Measurements from ENCODE around the gene TIMM9. TPM values are rescaled to one million over a fixed set of nuclear protein-coding genes. Genes with fewer than 3 reads are reported as not detected.

TIMM9 gene
- total and polyA plus RNA-seq, 4 donors = 18.7 to 50.7 (median 27.1) TPM

DNA sequence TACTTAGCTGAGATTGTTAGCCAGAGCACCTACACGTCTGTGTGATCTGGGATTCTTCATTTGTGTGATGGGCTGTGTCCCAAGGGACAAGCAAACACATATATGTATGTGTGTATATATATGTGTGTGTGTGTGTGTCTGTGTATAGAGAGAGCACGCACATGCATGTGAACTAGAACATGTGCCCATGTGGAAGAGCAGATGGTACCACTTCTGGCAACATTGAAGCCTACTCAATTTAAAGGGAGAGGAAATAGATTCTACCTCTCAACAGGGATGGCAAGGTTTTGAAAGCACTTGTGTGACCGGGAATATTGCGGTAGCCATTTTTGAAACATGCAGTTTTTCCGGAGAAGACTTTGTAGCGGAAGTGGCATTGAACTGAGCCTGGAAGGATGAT lies 30.2 kb downstream of the TIMM9 start:
- Histone ChIP-seq H3K27me3 (ENCODE audit: control insufficient read depth in 3 of 3, insufficient read depth in 3 of 3, low read length in 2 of 3) (no peaks in the 10 kb centered on the region), H3K4me3 (no peak overlapping the region), H3K4me1 (ENCODE audit: control insufficient read depth in 5 of 5, insufficient read depth in 5 of 5, low read length in 5 of 5) (peaks cover 0 to 8% (median 3%) of the 10 kb centered on the region in 5 donors), H3K36me3 (ENCODE audit: control insufficient read depth in 4 of 4, insufficient read depth in 4 of 4, low read length in 4 of 4) (no peaks in the 10 kb centered on the region), H3K9me3 (ENCODE audit: control insufficient read depth in 4 of 4, insufficient read depth in 3 of 4, low read length in 3 of 4) (no peaks in the 10 kb centered on the region), H3K27ac (ENCODE audit: low read depth in 1 of 2, low read length in 1 of 2) (no peak overlapping the region), H3K9ac (ENCODE audit: insufficient read depth in 1 of 2, low read length in 2 of 2) (no peak overlapping the region)
- TF ChIP-seq, protein P1, sequence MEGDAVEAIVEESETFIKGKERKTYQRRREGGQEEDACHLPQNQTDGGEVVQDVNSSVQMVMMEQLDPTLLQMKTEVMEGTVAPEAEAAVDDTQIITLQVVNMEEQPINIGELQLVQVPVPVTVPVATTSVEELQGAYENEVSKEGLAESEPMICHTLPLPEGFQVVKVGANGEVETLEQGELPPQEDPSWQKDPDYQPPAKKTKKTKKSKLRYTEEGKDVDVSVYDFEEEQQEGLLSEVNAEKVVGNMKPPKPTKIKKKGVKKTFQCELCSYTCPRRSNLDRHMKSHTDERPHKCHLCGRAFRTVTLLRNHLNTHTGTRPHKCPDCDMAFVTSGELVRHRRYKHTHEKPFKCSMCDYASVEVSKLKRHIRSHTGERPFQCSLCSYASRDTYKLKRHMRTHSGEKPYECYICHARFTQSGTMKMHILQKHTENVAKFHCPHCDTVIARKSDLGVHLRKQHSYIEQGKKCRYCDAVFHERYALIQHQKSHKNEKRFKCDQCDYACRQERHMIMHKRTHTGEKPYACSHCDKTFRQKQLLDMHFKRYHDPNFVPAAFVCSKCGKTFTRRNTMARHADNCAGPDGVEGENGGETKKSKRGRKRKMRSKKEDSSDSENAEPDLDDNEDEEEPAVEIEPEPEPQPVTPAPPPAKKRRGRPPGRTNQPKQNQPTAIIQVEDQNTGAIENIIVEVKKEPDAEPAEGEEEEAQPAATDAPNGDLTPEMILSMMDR (IDR thresholded peaks at IDR 0.05; ENCODE audit: control extremely low read depth, extremely low read depth) = no peak
- DNase-seq (no peak), ATAC-seq (ENCODE audit: insufficient read depth, low FRiP score) (no peak)
- 96% methylated on average over 6 of the region's 6 CpGs for WGBS, 2 donors

DNA sequence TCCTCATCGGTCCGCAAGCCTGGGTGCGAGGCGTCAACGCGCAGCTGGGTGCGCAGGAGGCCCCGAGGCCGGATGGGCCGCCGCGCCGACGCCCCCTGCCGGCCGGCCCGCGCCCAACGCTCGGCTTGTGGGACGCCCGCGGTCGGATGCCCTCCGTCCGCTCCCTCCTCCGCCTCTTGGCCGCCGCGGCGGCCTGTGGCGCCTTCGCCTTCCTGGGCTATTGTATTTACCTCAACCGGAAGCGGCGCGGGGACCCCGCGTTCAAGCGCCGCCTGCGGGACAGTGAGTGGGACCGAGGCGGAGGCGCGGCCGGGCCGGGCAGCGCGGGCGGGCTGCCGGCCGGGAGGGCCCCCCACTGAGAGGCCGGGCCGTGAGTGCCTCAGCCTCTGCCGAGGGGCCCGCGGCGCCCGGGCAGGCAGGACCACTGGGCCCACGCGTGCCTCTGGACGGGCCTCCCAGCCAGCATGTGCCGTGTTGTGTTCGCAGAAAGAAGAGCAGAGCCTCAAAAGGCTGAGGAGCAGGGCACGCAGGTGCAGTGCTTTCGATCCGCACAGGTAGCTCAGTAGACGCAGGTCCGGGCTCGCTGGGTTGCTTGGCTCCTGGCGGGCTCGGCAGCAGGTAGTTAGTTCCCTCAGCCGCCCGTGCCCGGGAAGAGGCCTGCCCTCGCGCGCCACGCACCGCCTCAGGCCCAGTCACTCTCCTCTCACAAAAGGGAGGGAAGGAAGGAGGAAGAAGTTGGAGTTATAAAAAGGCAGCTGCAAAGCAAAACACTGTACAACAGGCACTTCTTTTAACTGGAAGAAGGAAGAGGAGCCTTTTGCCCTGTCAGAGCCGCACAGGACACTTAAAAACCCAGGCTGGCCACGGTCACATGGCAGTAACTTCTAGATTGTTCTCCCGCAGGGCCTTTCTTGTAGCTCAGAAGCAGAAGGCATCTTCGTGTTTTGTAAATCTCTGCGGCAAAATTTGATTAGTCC lies 31.2 kb downstream of the TIMM9 start, which contains the start of gene TOMM20L:
TOMM20L (plus strand) TSS at position 119 of the 977 bp plus-strand sequence; CDS start at position 147, 28 bp downstream.
- DNase-seq (peak; percentile 81 to 85 (median 83)), ATAC-seq (ENCODE audit: insufficient read depth, low FRiP score) (peak; percentile 93)
- Histone ChIP-seq H3K9me3 (ENCODE audit: control insufficient read depth in 4 of 4, insufficient read depth in 3 of 4, low read length in 3 of 4) (no peaks in the 10 kb centered on the region), H3K36me3 (ENCODE audit: control insufficient read depth in 4 of 4, insufficient read depth in 4 of 4, low read length in 4 of 4) (no peaks in the 10 kb centered on the region), H3K27me3 (ENCODE audit: control insufficient read depth in 3 of 3, insufficient read depth in 3 of 3, low read length in 2 of 3) (no peaks in the 10 kb centered on the region), H3K9ac (ENCODE audit: insufficient read depth in 1 of 2, low read length in 2 of 2) (peak within 1 kb of the TSS; percentile 12 to 79), H3K4me3 (peak within 1 kb of the TSS; percentile 39), H3K27ac (ENCODE audit: low read depth in 1 of 2, low read length in 1 of 2) (peak within 1 kb of the TSS; percentile 66 to 76), H3K4me1 (ENCODE audit: control insufficient read depth in 5 of 5, insufficient read depth in 5 of 5, low read length in 5 of 5) (peaks cover 0 to 8% (median 3%) of the 10 kb centered on the region in 5 donors)
- TF ChIP-seq, protein P1 (IDR thresholded peaks at IDR 0.05; ENCODE audit: control extremely low read depth, extremely low read depth) = peak; percentile 65
- 9% methylated on average over 68 to 86 of the region's 86 CpGs for WGBS, 2 donors

DNA sequence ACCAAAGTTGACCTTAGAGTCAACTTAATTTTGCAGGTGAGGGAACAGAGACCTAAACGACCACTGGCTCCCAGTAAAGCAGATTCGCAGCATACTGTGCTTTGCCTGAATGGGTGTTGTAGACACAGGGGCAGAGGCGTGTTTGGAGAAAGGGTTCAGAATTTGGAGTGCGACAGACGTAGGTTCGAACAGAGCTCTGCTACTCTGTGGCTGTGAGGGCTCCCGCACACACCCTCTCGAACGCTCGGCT lies 31.8 kb downstream of the TIMM9 start:
- TF ChIP-seq, protein P1 (IDR thresholded peaks at IDR 0.05; ENCODE audit: control extremely low read depth, extremely low read depth) = no peak
- Histone ChIP-seq H3K9me3 (ENCODE audit: control insufficient read depth in 4 of 4, insufficient read depth in 3 of 4, low read length in 3 of 4) (no peaks in the 10 kb centered on the region), H3K4me3 (peak overlapping the region; percentile 25), H3K9ac (ENCODE audit: insufficient read depth in 1 of 2, low read length in 2 of 2) (peak overlapping the region; percentile 12 to 79), H3K4me1 (ENCODE audit: control insufficient read depth in 5 of 5, insufficient read depth in 5 of 5, low read length in 5 of 5) (peaks cover 0 to 8% (median 3%) of the 10 kb centered on the region in 5 donors), H3K36me3 (ENCODE audit: control insufficient read depth in 4 of 4, insufficient read depth in 4 of 4, low read length in 4 of 4) (no peaks in the 10 kb centered on the region), H3K27me3 (ENCODE audit: control insufficient read depth in 3 of 3, insufficient read depth in 3 of 3, low read length in 2 of 3) (no peaks in the 10 kb centered on the region), H3K27ac (ENCODE audit: low read depth in 1 of 2, low read length in 1 of 2) (peak overlapping the region in 1 of 2 donors; percentile 68)
- DNase-seq (no peak), ATAC-seq (ENCODE audit: insufficient read depth, low FRiP score) (no peak)
- 15 to 17% methylated on average over 10 of the region's 10 CpGs for WGBS, 2 donors
